Caco-2 (cell line): ENCODE results near the gene SEMA4D. TPM values are rescaled to one million over a fixed set of nuclear protein-coding genes. Genes with fewer than 3 reads are reported as not detected.

ENCODE experiments used
- BruUV-seq: library from RNA; stranded (reverse); fragments of 400-500 nt; replicated peaks from 2 replicates; lab custom pipeline; 2021; lab: Mats Ljungman, UMichigan
- CTCF ChIA-PET: fragments of 300-600 bp; sonication (Branson Sonifier 250); formaldehyde crosslinking; loops from one replicate; lab custom pipeline; 2022; ENCODE audit warnings: antibody characterized with exemption; lab: Charles Lee
- POLR2A ChIA-PET: fragments of 300-600 bp; sonication (Branson Sonifier 250); formaldehyde crosslinking; loops from one replicate; lab custom pipeline; 2022; ENCODE audit warnings: antibody characterized with exemption; lab: Charles Lee
- DNase-seq, 2 experiments: peaks; one replicate each; pipeline versions ENCODE4 v3.0.0 to v3.0.0-alpha.2; 2020 to 2022
- H3K27me3 ChIP-seq: replicated peaks from 2 replicates; pipeline ENCODE4 v1.6.0; 2011; ENCODE audit warnings: low read length; ENCODE audit not compliant: control insufficient read depth, insufficient read depth
- H3K36me3 ChIP-seq: 2 replicates; pipeline ENCODE4 v1.5.1; 2011; ENCODE audit warnings: low read length; ENCODE audit not compliant: control insufficient read depth, insufficient read depth
- H3K4me1 ChIP-seq: fragments of 250-450 bp; sonication (Bioruptor Pico); 2 replicates; pipeline ENCODE4 v1.5.1; 2020; ENCODE audit warnings: mild to moderate bottlenecking
- H3K4me3 ChIP-seq: 2 replicates; pipeline ENCODE4 v1.5.1; 2011; ENCODE audit warnings: low read depth, mild to moderate bottlenecking, control low read depth, low read length
- H3K9me3 ChIP-seq: fragments of 250-450 bp; sonication (Bioruptor Pico); 2 replicates; pipeline ENCODE4 v1.5.1; 2020; ENCODE audit warnings: mild to moderate bottlenecking, moderate library complexity
- H3K27ac Mint-ChIP-seq: one replicate; pipeline ENCODE4 v1.8.0; 2022; ENCODE audit warnings: mixed read lengths; ENCODE audit not compliant: unreplicated experiment
- H3K27me3 Mint-ChIP-seq: one replicate; pipeline ENCODE4 v1.8.0; 2022; ENCODE audit warnings: mixed read lengths; ENCODE audit not compliant: insufficient read depth, unreplicated experiment
- H3K36me3 Mint-ChIP-seq: one replicate; pipeline ENCODE4 v1.8.0; 2022; ENCODE audit warnings: mild to moderate bottlenecking, mixed read lengths; ENCODE audit not compliant: insufficient read depth, unreplicated experiment
- H3K4me1 Mint-ChIP-seq: one replicate; pipeline ENCODE4 v1.8.0; 2022; ENCODE audit warnings: low read depth, mixed read lengths; ENCODE audit not compliant: unreplicated experiment
- H3K4me3 Mint-ChIP-seq: one replicate; pipeline ENCODE4 v1.8.0; 2022; ENCODE audit warnings: mild to moderate bottlenecking, moderate library complexity, mixed read lengths; ENCODE audit not compliant: unreplicated experiment
- H3K9me3 Mint-ChIP-seq: one replicate; pipeline ENCODE4 v1.8.0; 2022; ENCODE audit warnings: mixed read lengths; ENCODE audit not compliant: unreplicated experiment
- CTCF ChIP-seq, 2 experiments: fragments of 200-600 bp in 1 of 2; IDR thresholded peaks; 1 replicate in 1 of 2; 2 replicates in 1 of 2; pipeline versions ENCODE4 v1.5.1 to v1.8.0; 2011 to 2022; ENCODE audit warnings: antibody characterized with exemption in 1 of 2, control low read depth in 1 of 2, inconsistent platforms in 1 of 2, low read depth in 1 of 2, low read length in 1 of 2, mild to moderate bottlenecking in 1 of 2, moderate library complexity in 1 of 2; ENCODE audit not compliant: insufficient read depth in 1 of 2, severe bottlenecking in 1 of 2, unreplicated experiment in 1 of 2
- intact Hi-C: fragments of 100-400 bp; cut with micrococcal nuclease; formaldehyde crosslinking; loops from one replicate; pipeline ENCODE4 v1.10.0; 2022; ENCODE audit not compliant: unreplicated experiment
- total RNA-seq: library from RNA; stranded (reverse); gene quantifications from 2 replicates; pipeline ENCODE4 v1.2.3, GENCODE V29; 2022

SEMA4D gene
- total RNA-seq, 1 experiment from 2014 or later: 17.1 TPM

GRCh38 chr9:89494199-89494598 lies 3.7 kb downstream of the SEMA4D start:
- no peak overlapping the region for H3K4me3 Mint-ChIP-seq
- no peaks in the 10 kb centered on the region for H3K4me1 ChIP-seq
- no peaks in the 10 kb centered on the region for H3K4me1 Mint-ChIP-seq
- DNase-seq: no peak
- no peak overlapping the region for H3K27ac Mint-ChIP-seq
- no TSS peak for BruUV-seq
- H3K9me3 ChIP-seq: no peaks in the 10 kb centered on the region
- no peaks in the 10 kb centered on the region for H3K27me3 ChIP-seq
- CTCF ChIA-PET: no interaction called here
- no peak overlapping the region for H3K4me3 ChIP-seq
- TF ChIP-seq CTCF (IDR thresholded peaks at IDR 0.05; ENCODE audit: insufficient read depth in 1 of 2, low read depth in 1 of 2, low read length in 1 of 2, severe bottlenecking in 1 of 2, unreplicated experiment in 1 of 2): no peak
- intact Hi-C loops: no loop called here
- POLR2A ChIA-PET: no interaction called here
- H3K27me3 Mint-ChIP-seq: no peaks in the 10 kb centered on the region
- no peaks in the 10 kb centered on the region for H3K36me3 ChIP-seq
- H3K9me3 Mint-ChIP-seq: no peaks in the 10 kb centered on the region
- peaks cover 5% of the 10 kb centered on the region for H3K36me3 Mint-ChIP-seq

- no peak overlapping the region for H3K4me3 ChIP-seq
- Mint-ChIP-seq H3K4me3 (no peak overlapping the region), H3K4me1 (no peaks in the 10 kb centered on the region), H3K27me3 (no peaks in the 10 kb centered on the region), H3K9me3 (no peaks in the 10 kb centered on the region), H3K36me3 (peaks cover 5% of the 10 kb centered on the region), H3K27ac (no peak overlapping the region)
- ChIA-PET POLR2A (no interaction called here), CTCF (no interaction called here)
- no peaks in the 10 kb centered on the region for H3K9me3 ChIP-seq
- no peaks in the 10 kb centered on the region for H3K4me1 ChIP-seq
- H3K36me3 ChIP-seq: no peaks in the 10 kb centered on the region
- DNase-seq: no peak
- intact Hi-C loops: no loop called here
- H3K27me3 ChIP-seq: no peaks in the 10 kb centered on the region
- BruUV-seq: no TSS peak
- no peak for TF ChIP-seq CTCF (IDR thresholded peaks at IDR 0.05; ENCODE audit: insufficient read depth in 1 of 2, low read depth in 1 of 2, low read length in 1 of 2, severe bottlenecking in 1 of 2, unreplicated experiment in 1 of 2)
These were observed 4.2 kb downstream of the SEMA4D start for GRCh38 chr9:89493671-89494070.

- DNase-seq: no peak
- no peaks in the 10 kb centered on the region for H3K36me3 ChIP-seq
- peaks cover under 1% of the 10 kb centered on the region for H3K4me1 Mint-ChIP-seq
- H3K9me3 ChIP-seq: no peaks in the 10 kb centered on the region
- no peak overlapping the region for H3K4me3 Mint-ChIP-seq
- H3K4me1 ChIP-seq: no peaks in the 10 kb centered on the region
- intact Hi-C loops: no loop called here
- no peaks in the 10 kb centered on the region for H3K27me3 Mint-ChIP-seq
- no peak overlapping the region for H3K27ac Mint-ChIP-seq
- no TSS peak for BruUV-seq
- no peak overlapping the region for H3K4me3 ChIP-seq
- ChIA-PET CTCF (no interaction called here), POLR2A (no interaction called here)
- no peak for TF ChIP-seq CTCF (IDR thresholded peaks at IDR 0.05; ENCODE audit: insufficient read depth in 1 of 2, low read depth in 1 of 2, low read length in 1 of 2, severe bottlenecking in 1 of 2, unreplicated experiment in 1 of 2)
- H3K9me3 Mint-ChIP-seq: no peaks in the 10 kb centered on the region
- no peaks in the 10 kb centered on the region for H3K27me3 ChIP-seq
- H3K36me3 Mint-ChIP-seq: peaks cover 5% of the 10 kb centered on the region
These were observed 4.7 kb downstream of the SEMA4D start for GRCh38 chr9:89493181-89493580.
